GM23338 (cell line): Measurements from ENCODE around the gene PAPOLB. TPM values are rescaled to one million over a fixed set of nuclear protein-coding genes. Genes with fewer than 3 reads are reported as not detected.

ENCODE experiments used
- ATAC-seq: fragments of 200-7000 bp; cut with Tn5 transposase; 3 replicates; pipeline ENCODE4 v1.9.1; 2020
- DNase-seq: peaks from one replicate; pipeline ENCODE4 v3.0.0-alpha.2; 2015; ENCODE audit warnings: low spot score
- H2AFZ ChIP-seq: fragments of 200-600 bp; sonication (generic); 2 replicates; pipeline ENCODE4 v1.8.0; 2016; ENCODE audit warnings: antibody characterized with exemption, mild to moderate bottlenecking, moderate library complexity
- H3F3A ChIP-seq: fragments of 200-600 bp; sonication (generic); replicated peaks from 2 replicates; pipeline ENCODE4 v1.8.0; 2017; ENCODE audit warnings: antibody characterized with exemption, mixed run types, low read depth
- H3K27ac ChIP-seq: fragments of 200-600 bp; sonication (generic); 2 replicates; pipeline ENCODE4 v1.6.1; 2016; ENCODE audit warnings: low read depth
- H3K27me3 ChIP-seq: fragments of 200-600 bp; sonication (generic); 2 replicates; pipeline ENCODE4 v1.8.0; 2016; ENCODE audit warnings: mild to moderate bottlenecking, mixed run types, moderate library complexity; ENCODE audit not compliant: insufficient read depth
- H3K36me3 ChIP-seq: fragments of 200-600 bp; sonication (generic); 2 replicates; pipeline ENCODE4 v1.8.0; 2016; ENCODE audit warnings: mild to moderate bottlenecking; ENCODE audit not compliant: insufficient read depth
- H3K4me1 ChIP-seq: fragments of 200-600 bp; sonication (generic); 2 replicates; pipeline ENCODE4 v1.8.0; 2016; ENCODE audit warnings: mild to moderate bottlenecking, moderate library complexity; ENCODE audit not compliant: insufficient read depth
- H3K4me2 ChIP-seq: fragments of 200-600 bp; sonication (generic); 2 replicates; pipeline ENCODE4 v1.7.1; 2017; ENCODE audit warnings: mixed run types
- H3K4me3 ChIP-seq: fragments of 200-600 bp; sonication (generic); 2 replicates; pipeline ENCODE4 v1.6.1; 2016; ENCODE audit warnings: mixed run types
- H3K79me2 ChIP-seq: fragments of 200-600 bp; sonication (generic); replicated peaks from 2 replicates; pipeline ENCODE4 v1.8.0; 2017; ENCODE audit warnings: mild to moderate bottlenecking; ENCODE audit not compliant: insufficient read depth
- H3K9me2 ChIP-seq: fragments of 200-600 bp; sonication (generic); 2 replicates; pipeline ENCODE4 v1.8.0; 2017; ENCODE audit not compliant: insufficient read depth
- H4K20me1 ChIP-seq: fragments of 200-600 bp; sonication (generic); replicated peaks from 2 replicates; pipeline ENCODE4 v1.8.0; 2017; ENCODE audit warnings: mild to moderate bottlenecking; ENCODE audit not compliant: insufficient read depth
- H3K27ac Mint-ChIP-seq: 2 replicates; pipeline ENCODE4 v1.8.0; 2020; ENCODE audit warnings: inconsistent platforms, mild to moderate bottlenecking, moderate library complexity, mixed read lengths
- H3K27me3 Mint-ChIP-seq: 3 replicates; pipeline ENCODE4 v1.8.0; 2022; ENCODE audit warnings: low read depth, mild to moderate bottlenecking, moderate library complexity, mixed read lengths, inconsistent platforms; ENCODE audit not compliant: insufficient read depth, poor library complexity
- H3K36me3 Mint-ChIP-seq: 3 replicates; pipeline ENCODE4 v1.8.0; 2021; ENCODE audit warnings: low read depth, mild to moderate bottlenecking, inconsistent platforms, moderate library complexity, mixed read lengths
- H3K4me1 Mint-ChIP-seq: 3 replicates; pipeline ENCODE4 v1.8.0; 2020; ENCODE audit warnings: mild to moderate bottlenecking, inconsistent platforms, mixed read lengths
- H3K4me3 Mint-ChIP-seq: 3 replicates; pipeline ENCODE4 v1.8.0; 2021; ENCODE audit warnings: moderate library complexity, mild to moderate bottlenecking, inconsistent platforms, mixed read lengths
- H3K9me3 Mint-ChIP-seq: 3 replicates; pipeline ENCODE4 v1.8.0; 2020; ENCODE audit warnings: moderate library complexity, mild to moderate bottlenecking, inconsistent platforms, mixed read lengths
- CREB1 ChIP-seq: fragments of 250-450 bp; sonication (Bioruptor Pico); IDR thresholded peaks from 2 replicates; pipeline ENCODE4 v1.5.0; 2020; ENCODE audit warnings: low read depth, mild to moderate bottlenecking, moderate library complexity
- EZH2 ChIP-seq: fragments of 200-600 bp; sonication (generic); IDR thresholded peaks from one replicate; pipeline ENCODE4 v1.8.0; 2017; ENCODE audit warnings: antibody characterized with exemption, mild to moderate bottlenecking, low read depth; ENCODE audit not compliant: unreplicated experiment
- EZH2phosphoT487 ChIP-seq: fragments of 200-600 bp; sonication (generic); IDR thresholded peaks from one replicate; pipeline ENCODE4 v1.8.1; 2018; ENCODE audit warnings: antibody characterized with exemption; ENCODE audit not compliant: unreplicated experiment
- JUNB ChIP-seq: IDR thresholded peaks from one replicate; pipeline ENCODE4 v1.6.1; 2016; ENCODE audit warnings: antibody characterized with exemption; ENCODE audit not compliant: unreplicated experiment
- NANOG ChIP-seq: IDR thresholded peaks from 2 replicates; pipeline ENCODE4 v1.6.1; 2016; ENCODE audit warnings: antibody characterized with exemption, borderline replicate concordance
- POLR2AphosphoS5 ChIP-seq: IDR thresholded peaks from 2 replicates; pipeline ENCODE4 v1.6.1; 2016; ENCODE audit warnings: antibody characterized with exemption, low read depth
- REST ChIP-seq: IDR thresholded peaks from one replicate; pipeline ENCODE4 v1.6.1; 2018; ENCODE audit warnings: antibody characterized with exemption; ENCODE audit not compliant: unreplicated experiment
- STAT1 ChIP-seq: IDR thresholded peaks from one replicate; pipeline ENCODE4 v1.6.1; 2016; ENCODE audit warnings: antibody characterized with exemption; ENCODE audit not compliant: unreplicated experiment
- ZNF114 ChIP-seq: fragments of 250-450 bp; sonication (Bioruptor Pico); IDR thresholded peaks from 2 replicates; pipeline ENCODE4 v1.5.0; 2020; ENCODE audit warnings: mild to moderate bottlenecking, moderate library complexity
- ZNF331 ChIP-seq: fragments of 250-450 bp; sonication (Bioruptor Pico); IDR thresholded peaks from 2 replicates; pipeline ENCODE4 v1.5.0; 2020; ENCODE audit warnings: low read depth, mild to moderate bottlenecking, moderate library complexity
- polyA plus RNA-seq: library from polyadenylated mRNA; unstranded; fragments of >200 nt; fragmentation: Nextera tagmentation; extraction: Ambion mirVana; gene quantifications from 2 replicates; pipeline ENCODE4 v1.2.1, GENCODE V29; 2016
- total RNA-seq: library from RNA; depleted of rRNA; stranded (reverse); fragments of >200 nt; shearing (Covaris generic); gene quantifications from 2 replicates; pipeline ENCODE4 v1.2.3, GENCODE V29; 2014
- TF ChIP-seq, protein P1 (sequence below): fragments of 250-450 bp; sonication (Bioruptor Pico); IDR thresholded peaks from 2 replicates; pipeline ENCODE4 v1.5.0; 2020; ENCODE audit warnings: mild to moderate bottlenecking, moderate library complexity
- TF ChIP-seq, protein P2 (sequence below), 2 experiments: fragments of 200-600 bp in 1 of 2; sonication (generic) in 1 of 2; conservative IDR thresholded peaks; 2 replicates each; pipeline versions ENCODE4 v1.5.1 to v1.6.1; 2016 to 2017; ENCODE audit warnings: antibody characterized with exemption in 2 of 2, low read depth in 2 of 2, mild to moderate bottlenecking in 2 of 2, moderate library complexity in 1 of 2
- TF ChIP-seq, protein P3 (sequence below): IDR thresholded peaks from 2 replicates; pipeline ENCODE4 v1.6.1; 2016; ENCODE audit warnings: antibody characterized with exemption

Gene PAPOLB
- total and polyA plus RNA-seq, 2 experiments from 2014 or later: 0.08 to 0.42 TPM

- no peaks in the 10 kb centered on the region for H3K27me3 ChIP-seq
- peaks cover 13% of the 10 kb centered on the region for H3K27me3 Mint-ChIP-seq
- no peak overlapping the region for H3K4me3 Mint-ChIP-seq
- 0 out of 2 replicates have a peak, but pooled peaks cover 4% of the 10 kb centered on the region for H3K4me1 ChIP-seq
- no peak overlapping the region for H3K27ac Mint-ChIP-seq
- ATAC-seq: no peak
- H3K9me2 ChIP-seq: no peaks in the 10 kb centered on the region
- H3K4me2 ChIP-seq: no peak overlapping the region
- H3K27ac ChIP-seq: no peak overlapping the region
- no peak overlapping the region for H3K4me3 ChIP-seq
- H3K9me3 Mint-ChIP-seq: peaks cover 4% of the 10 kb centered on the region
- H3F3A ChIP-seq: no peaks in the 10 kb centered on the region
- no peaks in the 10 kb centered on the region for H3K36me3 ChIP-seq
- no peaks in the 10 kb centered on the region for H3K36me3 Mint-ChIP-seq
- H3K79me2 ChIP-seq: no peaks in the 10 kb centered on the region
- DNase-seq: no peak
- no peak for TF ChIP-seq STAT1
- TF ChIP-seq EZH2: no peak
- TF ChIP-seq, protein P1, sequence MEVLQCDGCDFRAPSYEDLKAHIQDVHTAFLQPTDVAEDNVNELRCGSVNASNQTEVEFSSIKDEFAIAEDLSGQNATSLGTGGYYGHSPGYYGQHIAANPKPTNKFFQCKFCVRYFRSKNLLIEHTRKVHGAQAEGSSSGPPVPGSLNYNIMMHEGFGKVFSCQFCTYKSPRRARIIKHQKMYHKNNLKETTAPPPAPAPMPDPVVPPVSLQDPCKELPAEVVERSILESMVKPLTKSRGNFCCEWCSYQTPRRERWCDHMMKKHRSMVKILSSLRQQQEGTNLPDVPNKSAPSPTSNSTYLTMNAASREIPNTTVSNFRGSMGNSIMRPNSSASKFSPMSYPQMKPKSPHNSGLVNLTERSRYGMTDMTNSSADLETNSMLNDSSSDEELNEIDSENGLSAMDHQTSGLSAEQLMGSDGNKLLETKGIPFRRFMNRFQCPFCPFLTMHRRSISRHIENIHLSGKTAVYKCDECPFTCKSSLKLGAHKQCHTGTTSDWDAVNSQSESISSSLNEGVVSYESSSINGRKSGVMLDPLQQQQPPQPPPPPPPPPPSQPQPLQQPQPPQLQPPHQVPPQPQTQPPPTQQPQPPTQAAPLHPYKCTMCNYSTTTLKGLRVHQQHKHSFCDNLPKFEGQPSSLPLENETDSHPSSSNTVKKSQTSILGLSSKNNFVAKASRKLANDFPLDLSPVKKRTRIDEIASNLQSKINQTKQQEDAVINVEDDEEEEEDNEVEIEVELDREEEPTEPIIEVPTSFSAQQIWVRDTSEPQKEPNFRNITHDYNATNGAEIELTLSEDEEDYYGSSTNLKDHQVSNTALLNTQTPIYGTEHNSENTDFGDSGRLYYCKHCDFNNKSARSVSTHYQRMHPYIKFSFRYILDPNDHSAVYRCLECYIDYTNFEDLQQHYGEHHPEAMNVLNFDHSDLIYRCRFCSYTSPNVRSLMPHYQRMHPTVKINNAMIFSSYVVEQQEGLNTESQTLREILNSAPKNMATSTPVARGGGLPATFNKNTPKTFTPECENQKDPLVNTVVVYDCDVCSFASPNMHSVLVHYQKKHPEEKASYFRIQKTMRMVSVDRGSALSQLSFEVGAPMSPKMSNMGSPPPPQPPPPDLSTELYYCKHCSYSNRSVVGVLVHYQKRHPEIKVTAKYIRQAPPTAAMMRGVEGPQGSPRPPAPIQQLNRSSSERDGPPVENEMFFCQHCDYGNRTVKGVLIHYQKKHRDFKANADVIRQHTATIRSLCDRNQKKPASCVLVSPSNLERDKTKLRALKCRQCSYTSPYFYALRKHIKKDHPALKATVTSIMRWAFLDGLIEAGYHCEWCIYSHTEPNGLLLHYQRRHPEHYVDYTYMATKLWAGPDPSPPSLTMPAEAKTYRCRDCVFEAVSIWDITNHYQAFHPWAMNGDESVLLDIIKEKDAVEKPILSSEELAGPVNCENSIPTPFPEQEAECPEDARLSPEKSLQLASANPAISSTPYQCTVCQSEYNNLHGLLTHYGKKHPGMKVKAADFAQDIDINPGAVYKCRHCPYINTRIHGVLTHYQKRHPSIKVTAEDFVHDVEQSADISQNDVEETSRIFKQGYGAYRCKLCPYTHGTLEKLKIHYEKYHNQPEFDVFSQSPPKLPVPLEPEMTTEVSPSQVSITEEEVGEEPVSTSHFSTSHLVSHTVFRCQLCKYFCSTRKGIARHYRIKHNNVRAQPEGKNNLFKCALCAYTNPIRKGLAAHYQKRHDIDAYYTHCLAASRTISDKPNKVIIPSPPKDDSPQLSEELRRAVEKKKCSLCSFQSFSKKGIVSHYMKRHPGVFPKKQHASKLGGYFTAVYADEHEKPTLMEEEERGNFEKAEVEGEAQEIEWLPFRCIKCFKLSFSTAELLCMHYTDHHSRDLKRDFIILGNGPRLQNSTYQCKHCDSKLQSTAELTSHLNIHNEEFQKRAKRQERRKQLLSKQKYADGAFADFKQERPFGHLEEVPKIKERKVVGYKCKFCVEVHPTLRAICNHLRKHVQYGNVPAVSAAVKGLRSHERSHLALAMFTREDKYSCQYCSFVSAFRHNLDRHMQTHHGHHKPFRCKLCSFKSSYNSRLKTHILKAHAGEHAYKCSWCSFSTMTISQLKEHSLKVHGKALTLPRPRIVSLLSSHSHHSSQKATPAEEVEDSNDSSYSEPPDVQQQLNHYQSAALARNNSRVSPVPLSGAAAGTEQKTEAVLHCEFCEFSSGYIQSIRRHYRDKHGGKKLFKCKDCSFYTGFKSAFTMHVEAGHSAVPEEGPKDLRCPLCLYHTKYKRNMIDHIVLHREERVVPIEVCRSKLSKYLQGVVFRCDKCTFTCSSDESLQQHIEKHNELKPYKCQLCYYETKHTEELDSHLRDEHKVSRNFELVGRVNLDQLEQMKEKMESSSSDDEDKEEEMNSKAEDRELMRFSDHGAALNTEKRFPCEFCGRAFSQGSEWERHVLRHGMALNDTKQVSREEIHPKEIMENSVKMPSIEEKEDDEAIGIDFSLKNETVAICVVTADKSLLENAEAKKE (CRISPR knock-in tag): no peak
- no peak for TF ChIP-seq REST
- no peak for TF ChIP-seq JUNB
- no peak for TF ChIP-seq POLR2AphosphoS5
- TF ChIP-seq, protein P2, sequence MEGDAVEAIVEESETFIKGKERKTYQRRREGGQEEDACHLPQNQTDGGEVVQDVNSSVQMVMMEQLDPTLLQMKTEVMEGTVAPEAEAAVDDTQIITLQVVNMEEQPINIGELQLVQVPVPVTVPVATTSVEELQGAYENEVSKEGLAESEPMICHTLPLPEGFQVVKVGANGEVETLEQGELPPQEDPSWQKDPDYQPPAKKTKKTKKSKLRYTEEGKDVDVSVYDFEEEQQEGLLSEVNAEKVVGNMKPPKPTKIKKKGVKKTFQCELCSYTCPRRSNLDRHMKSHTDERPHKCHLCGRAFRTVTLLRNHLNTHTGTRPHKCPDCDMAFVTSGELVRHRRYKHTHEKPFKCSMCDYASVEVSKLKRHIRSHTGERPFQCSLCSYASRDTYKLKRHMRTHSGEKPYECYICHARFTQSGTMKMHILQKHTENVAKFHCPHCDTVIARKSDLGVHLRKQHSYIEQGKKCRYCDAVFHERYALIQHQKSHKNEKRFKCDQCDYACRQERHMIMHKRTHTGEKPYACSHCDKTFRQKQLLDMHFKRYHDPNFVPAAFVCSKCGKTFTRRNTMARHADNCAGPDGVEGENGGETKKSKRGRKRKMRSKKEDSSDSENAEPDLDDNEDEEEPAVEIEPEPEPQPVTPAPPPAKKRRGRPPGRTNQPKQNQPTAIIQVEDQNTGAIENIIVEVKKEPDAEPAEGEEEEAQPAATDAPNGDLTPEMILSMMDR (conservative IDR thresholded peaks at IDR 0.05; ENCODE audit: low read depth in 2 of 2): no peak; a peak in 1 of 4 replicates
- TF ChIP-seq NANOG: no peak
- no peak for TF ChIP-seq ZNF114 (CRISPR knock-in tag)
- TF ChIP-seq EZH2phosphoT487: no peak
- no peak for TF ChIP-seq CREB1 (CRISPR knock-in tag)
- TF ChIP-seq, protein P3, sequence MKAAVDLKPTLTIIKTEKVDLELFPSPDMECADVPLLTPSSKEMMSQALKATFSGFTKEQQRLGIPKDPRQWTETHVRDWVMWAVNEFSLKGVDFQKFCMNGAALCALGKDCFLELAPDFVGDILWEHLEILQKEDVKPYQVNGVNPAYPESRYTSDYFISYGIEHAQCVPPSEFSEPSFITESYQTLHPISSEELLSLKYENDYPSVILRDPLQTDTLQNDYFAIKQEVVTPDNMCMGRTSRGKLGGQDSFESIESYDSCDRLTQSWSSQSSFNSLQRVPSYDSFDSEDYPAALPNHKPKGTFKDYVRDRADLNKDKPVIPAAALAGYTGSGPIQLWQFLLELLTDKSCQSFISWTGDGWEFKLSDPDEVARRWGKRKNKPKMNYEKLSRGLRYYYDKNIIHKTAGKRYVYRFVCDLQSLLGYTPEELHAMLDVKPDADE: no peak
- no peak for TF ChIP-seq ZNF331 (CRISPR knock-in tag)
- H4K20me1 ChIP-seq: no peaks in the 10 kb centered on the region
- 0 out of 3 replicates have a peak, but pooled peaks cover 2% of the 10 kb centered on the region for H3K4me1 Mint-ChIP-seq
- H2AFZ ChIP-seq: no peak overlapping the region
These were observed 26.3 kb upstream of the PAPOLB start for GRCh38 chr7:4888161-4888560.
